Measurements from ENCODE around the gene BLOC1S5.
A peak's percentile ranks its signal among the peaks of the same experiment; 100 is the strongest.

The BLOC1S5 gene

GRCh38 chr6:8026800-8027199 is 37.4 kb downstream of the BLOC1S5 start:
- Histone ChIP-seq H3K4me1 (peaks cover 5 to 14% (median 9%) of the 10 kb centered on the region in 10 experiments; a peak in 14 of 20 replicates), H3K36me3 (peaks cover 7 to 48% (median 32%) of the 10 kb centered on the region in 11 experiments; a peak in 21 of 22 replicates), H3K27ac (no peak overlapping the region), H3K9ac (no peak overlapping the region), H3K4me3 (no peak overlapping the region), H4K20me1 (peaks cover 0 to 17% (median 0%) of the 10 kb centered on the region in 11 experiments; a peak in 3 of 22 replicates), H3K4me2 (no peak overlapping the region), H3K27me3 (no peaks in the 10 kb centered on the region), H3K9me3 (replicated peaks in 1 of 11) (peaks cover 8 to 27% (median 24%) of the 10 kb centered on the region in 11 experiments; a peak in 21 of 22 replicates)
- TF ChIP-seq Cebpa-rat (IDR thresholded peaks at IDR 0.05): no peak

DNA sequence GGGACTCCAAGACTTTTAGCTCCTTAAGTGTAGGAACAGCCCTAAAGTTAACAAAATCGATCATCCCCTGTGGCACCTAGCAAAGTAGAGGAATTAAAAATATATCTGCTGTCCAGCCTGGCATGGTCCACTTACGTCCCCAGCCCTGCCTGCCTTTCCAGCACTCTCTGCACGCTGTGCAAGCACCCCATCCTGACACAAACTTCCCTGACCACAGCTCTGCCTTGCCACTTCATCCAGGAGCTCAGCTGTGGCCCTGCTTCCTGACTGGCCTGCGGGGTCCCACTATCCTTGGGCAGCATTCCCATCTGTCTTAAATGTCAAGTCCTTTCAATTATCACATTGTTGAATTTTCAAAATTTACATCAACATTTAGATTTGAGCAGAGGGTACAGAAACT is 39.0 kb downstream of the BLOC1S5 start:
- Histone ChIP-seq H3K4me1 (peaks cover 5 to 14% (median 8%) of the 10 kb centered on the region in 10 experiments; a peak in 14 of 20 replicates), H3K9me3 (replicated peaks in 1 of 11) (peaks cover 0 to 11% (median 8%) of the 10 kb centered on the region in 11 experiments; a peak in 8 of 22 replicates), H4K20me1 (peaks cover 0 to 12% (median 0%) of the 10 kb centered on the region in 11 experiments; a peak in 2 of 22 replicates), H3K27ac (no peak overlapping the region), H3K4me3 (no peak overlapping the region), H3K9ac (no peak overlapping the region), H3K27me3 (no peaks in the 10 kb centered on the region), H3K4me2 (no peak overlapping the region), H3K36me3 (peaks cover 7 to 62% (median 40%) of the 10 kb centered on the region in 11 experiments; a peak in 20 of 22 replicates)
- TF ChIP-seq Cebpa-rat (IDR thresholded peaks at IDR 0.05): no peak

DNA sequence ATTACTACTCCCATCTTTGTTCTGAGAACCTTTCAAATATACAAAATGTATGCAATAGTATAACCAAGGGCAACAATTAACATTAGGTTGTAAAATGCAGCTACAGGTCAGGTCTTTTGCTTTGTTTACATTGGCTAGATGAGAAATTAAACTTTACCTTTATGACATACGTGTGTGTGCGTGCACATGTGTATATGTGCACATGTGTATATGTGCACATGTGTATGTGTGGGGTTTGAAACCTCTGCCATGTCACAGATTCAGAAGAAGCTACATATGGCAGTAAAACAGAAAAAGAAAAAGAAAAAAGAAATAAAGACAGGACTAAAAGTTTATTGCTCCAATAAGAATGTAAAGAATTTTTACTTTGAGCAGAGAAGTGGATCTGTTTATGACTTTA is 40.6 kb downstream of the BLOC1S5 start:
- H4K20me1 ChIP-seq: 0 out of 22 replicates have a peak, but pooled peaks cover 0 to 3% (median 0%) of the 10 kb centered on the region in 11 experiments
- no peaks in the 10 kb centered on the region for H3K9me3 ChIP-seq (replicated peaks in 1 of 11)
- peaks cover 0 to 62% (median 38%) of the 10 kb centered on the region in 11 experiments; a peak in 19 of 22 replicates for H3K36me3 ChIP-seq
- no peaks in the 10 kb centered on the region for H3K27me3 ChIP-seq
- peaks cover 0 to 5% (median 0%) of the 10 kb centered on the region in 10 experiments; a peak in 1 of 20 replicates for H3K4me1 ChIP-seq
- H3K4me3 ChIP-seq: no peak overlapping the region
- H3K9ac ChIP-seq: no peak overlapping the region
- H3K4me2 ChIP-seq: no peak overlapping the region
- H3K27ac ChIP-seq: no peak overlapping the region
- TF ChIP-seq Cebpa-rat (IDR thresholded peaks at IDR 0.05): no peak

DNA sequence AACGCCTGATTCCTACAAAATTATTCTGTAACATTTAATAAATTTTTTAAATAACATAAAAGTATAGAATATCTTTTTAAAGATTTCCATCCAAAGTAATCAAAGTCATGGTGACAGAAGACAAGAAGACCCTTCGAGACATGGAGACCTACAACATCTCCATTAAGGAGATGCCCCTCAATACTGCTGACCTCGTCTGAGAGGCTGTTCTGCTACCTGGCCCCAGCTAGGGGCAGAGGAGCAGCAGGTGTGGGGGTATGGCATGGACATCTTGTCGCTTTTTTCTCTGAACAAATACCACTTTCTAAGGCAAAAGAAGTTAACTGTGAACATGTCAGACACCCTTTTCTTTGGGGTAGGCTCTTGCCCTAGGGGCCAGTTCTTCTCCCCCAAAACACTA is 44.1 kb downstream of the BLOC1S5 start:
- Histone ChIP-seq H3K27ac (no peak overlapping the region), H3K36me3 (peaks cover 4 to 52% (median 34%) of the 10 kb centered on the region in 11 experiments), H3K9ac (no peak overlapping the region), H4K20me1 (no peaks in the 10 kb centered on the region; a peak in 1 of 22 replicates), H3K27me3 (no peaks in the 10 kb centered on the region), H3K9me3 (replicated peaks in 1 of 11) (no peaks in the 10 kb centered on the region), H3K4me2 (no peak overlapping the region), H3K4me3 (no peak overlapping the region), H3K4me1 (peaks cover 0 to 10% (median 7%) of the 10 kb centered on the region in 10 experiments; a peak in 12 of 20 replicates)
- no peak for TF ChIP-seq Cebpa-rat (IDR thresholded peaks at IDR 0.05)

DNA sequence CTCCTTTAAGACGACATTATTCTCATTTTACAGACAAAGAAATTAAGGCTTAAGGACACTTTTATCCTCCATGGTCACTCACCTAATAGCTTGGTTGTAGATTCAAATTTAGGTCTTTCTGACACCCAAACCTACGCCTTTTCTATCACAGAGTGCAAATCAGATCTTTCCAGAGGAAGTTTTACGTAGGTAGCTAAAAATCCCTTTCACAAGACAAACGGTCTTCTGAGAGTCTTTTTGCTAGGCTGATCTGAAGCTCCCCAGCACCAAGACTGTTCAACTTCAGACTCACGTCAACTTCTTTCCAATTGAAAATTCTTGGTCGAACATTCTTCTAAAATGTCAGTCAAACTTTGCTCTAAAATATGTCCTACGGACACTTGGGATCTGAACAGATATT is 46.5 kb downstream of the BLOC1S5 start:
- no peak overlapping the region for H3K4me3 ChIP-seq
- H3K9ac ChIP-seq: no peak overlapping the region

DNA sequence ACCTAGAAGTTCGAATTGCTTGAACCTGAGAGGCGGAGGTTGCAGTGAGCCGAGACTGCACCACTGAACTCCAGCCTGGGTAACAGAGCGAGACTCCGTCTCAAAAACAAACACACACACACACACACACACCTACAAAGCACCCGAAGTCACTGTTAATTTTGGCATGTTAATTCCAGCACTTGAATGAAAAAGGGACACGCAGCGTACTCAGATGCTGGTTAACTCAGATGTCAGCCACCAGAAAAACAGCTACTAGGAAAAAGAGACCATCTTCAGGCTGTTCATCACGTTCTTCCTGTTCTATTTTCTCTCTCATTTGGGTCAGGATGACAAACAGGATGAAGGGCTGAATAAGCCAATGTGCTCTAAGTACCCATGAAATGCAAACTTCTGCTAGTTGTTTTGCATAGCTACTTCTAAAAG is 46.9 kb downstream of the BLOC1S5 start:
- no peak for TF ChIP-seq Cebpa-rat (IDR thresholded peaks at IDR 0.05)
- Histone ChIP-seq H3K4me1 (peaks cover 0 to 10% (median 7%) of the 10 kb centered on the region in 10 experiments; a peak in 12 of 20 replicates), H3K9ac (no peak overlapping the region), H3K4me2 (peak overlapping the region in 5 of 11 experiments; percentile 20 to 61 (median 35); a peak in 7 of 22 replicates), H3K36me3 (peaks cover 23 to 60% (median 43%) of the 10 kb centered on the region in 11 experiments; a peak in 21 of 22 replicates), H3K27me3 (no peaks in the 10 kb centered on the region), H3K9me3 (replicated peaks in 1 of 11) (no peaks in the 10 kb centered on the region), H4K20me1 (no peaks in the 10 kb centered on the region; a peak in 1 of 22 replicates), H3K4me3 (no peak overlapping the region), H3K27ac (no peak overlapping the region)

More for the DNA sequence above, 46.5 kb downstream of the BLOC1S5 start:
- H3K27ac ChIP-seq: no peak overlapping the region
- H3K27me3 ChIP-seq: no peaks in the 10 kb centered on the region
- peaks cover 23 to 62% (median 43%) of the 10 kb centered on the region in 11 experiments; a peak in 21 of 22 replicates for H3K36me3 ChIP-seq
- H3K4me2 ChIP-seq: peak overlapping the region in 5 of 11 experiments; percentile 20 to 61 (median 35); a peak in 6 of 22 replicates
- no peaks in the 10 kb centered on the region; a peak in 1 of 22 replicates for H4K20me1 ChIP-seq
- H3K4me1 ChIP-seq: peaks cover 0 to 10% (median 7%) of the 10 kb centered on the region in 10 experiments; a peak in 12 of 20 replicates
- no peak for TF ChIP-seq Cebpa-rat (IDR thresholded peaks at IDR 0.05)
- no peaks in the 10 kb centered on the region for H3K9me3 ChIP-seq (replicated peaks in 1 of 11)

- Histone ChIP-seq H3K36me3 (peaks cover 23 to 39% (median 28%) of the 10 kb centered on the region in 11 experiments; a peak in 21 of 22 replicates), H3K4me3 (no peak overlapping the region), H3K27me3 (no peaks in the 10 kb centered on the region), H4K20me1 (no peaks in the 10 kb centered on the region; a peak in 1 of 22 replicates), H3K9me3 (replicated peaks in 1 of 11) (no peaks in the 10 kb centered on the region), H3K9ac (no peak overlapping the region), H3K27ac (no peak overlapping the region), H3K4me2 (no peak overlapping the region), H3K4me1 (peaks cover 0 to 13% (median 9%) of the 10 kb centered on the region in 10 experiments; a peak in 13 of 20 replicates)
- TF ChIP-seq Cebpa-rat (IDR thresholded peaks at IDR 0.05): no peak
Measured at GRCh38 chr6:8014947-8015346, 49.2 kb downstream of the BLOC1S5 start.

DNA sequence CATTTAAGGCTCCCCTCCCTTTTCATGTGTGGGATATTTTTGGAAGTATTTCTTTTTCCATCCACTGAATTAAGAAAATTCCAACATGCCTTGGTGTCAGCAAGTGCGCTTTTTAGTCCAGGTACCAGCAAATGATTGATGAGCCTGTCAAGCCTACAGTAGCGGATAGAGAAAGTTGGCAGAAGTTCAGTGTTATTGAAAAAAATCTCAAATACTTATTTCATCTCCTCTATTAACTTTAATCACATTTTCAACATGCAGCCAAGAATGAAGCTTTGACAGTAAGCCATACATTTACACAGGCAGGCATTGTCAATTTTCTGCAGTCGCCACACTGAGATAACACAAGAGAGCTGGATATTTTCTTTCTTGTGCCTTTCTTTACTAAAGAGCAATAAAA is 50.4 kb downstream of the BLOC1S5 start:
- Histone ChIP-seq H3K27me3 (no peaks in the 10 kb centered on the region), H3K4me1 (peaks cover 0 to 18% (median 11%) of the 10 kb centered on the region in 10 experiments; a peak in 13 of 20 replicates), H3K36me3 (peaks cover 23 to 39% (median 28%) of the 10 kb centered on the region in 11 experiments; a peak in 21 of 22 replicates), H3K27ac (no peak overlapping the region), H3K4me3 (no peak overlapping the region), H4K20me1 (no peaks in the 10 kb centered on the region; a peak in 1 of 22 replicates), H3K9me3 (replicated peaks in 1 of 11) (no peaks in the 10 kb centered on the region), H3K9ac (no peak overlapping the region), H3K4me2 (no peak overlapping the region)
- TF ChIP-seq Cebpa-rat (IDR thresholded peaks at IDR 0.05): no peak

GRCh38 chr6:8006208-8006607 is 58.0 kb downstream of the BLOC1S5 start:
- H3K27ac ChIP-seq: no peak overlapping the region
- peaks cover 5 to 24% (median 15%) of the 10 kb centered on the region in 10 experiments; a peak in 18 of 20 replicates for H3K4me1 ChIP-seq
- TF ChIP-seq Cebpa-rat (IDR thresholded peaks at IDR 0.05): no peak
- H3K36me3 ChIP-seq: no peaks in the 10 kb centered on the region
- no peaks in the 10 kb centered on the region for H3K9me3 ChIP-seq (replicated peaks in 1 of 11)
- H3K4me3 ChIP-seq: no peak overlapping the region
- H3K9ac ChIP-seq: no peak overlapping the region
- no peak overlapping the region for H3K4me2 ChIP-seq
- H4K20me1 ChIP-seq: no peaks in the 10 kb centered on the region; a peak in 1 of 22 replicates
- no peaks in the 10 kb centered on the region for H3K27me3 ChIP-seq

Data from BLaER1 treated with 17β-estradiol and CSF1 and Interleukin-3, amounts not matched to agents 10 nM and 100 nM (cell line).